GM18951 (cell line): Measurements from ENCODE around the gene VPS37C.

Experiments used
- POLR2A ChIP-seq: IDR thresholded peaks from 4 replicates; pipeline ENCODE4 v1.6.1; 2011; ENCODE audit warnings: mild to moderate bottlenecking; ENCODE audit not compliant: insufficient read length, insufficient read depth; ENCODE audit errors: extremely low read depth
- in situ Hi-C: fragments of 300-500 bp; cut with MboI; formaldehyde crosslinking; loops from one replicate; pipeline ENCODE4 v1.12.0; 2022; ENCODE audit warnings: low sequenced_read_pairs, mixed read lengths, inconsistent platforms; ENCODE audit not compliant: unreplicated experiment

The VPS37C gene

DNA sequence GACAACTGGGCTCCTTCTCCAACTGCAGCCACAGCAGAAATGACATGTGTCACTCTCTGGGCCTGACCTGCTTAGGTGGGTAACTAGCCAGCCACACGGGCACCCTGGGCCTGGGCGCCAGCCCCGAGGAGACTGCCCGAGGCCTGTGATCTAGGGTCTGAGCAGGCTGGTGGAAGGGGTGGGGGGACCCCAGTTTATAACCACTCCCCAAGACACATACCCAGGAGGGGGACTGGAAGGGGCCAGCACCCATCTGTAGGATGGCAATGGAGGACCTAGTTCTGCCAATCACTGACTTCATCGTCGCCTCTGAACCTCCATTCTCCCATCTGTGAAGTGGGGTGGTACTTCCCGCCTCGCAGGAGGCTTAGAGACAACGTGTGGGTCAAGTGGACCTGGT lies 42.8 kb downstream of the VPS37C start:
- no peak for TF ChIP-seq POLR2A
- in situ Hi-C loops, result no loop called here

DNA sequence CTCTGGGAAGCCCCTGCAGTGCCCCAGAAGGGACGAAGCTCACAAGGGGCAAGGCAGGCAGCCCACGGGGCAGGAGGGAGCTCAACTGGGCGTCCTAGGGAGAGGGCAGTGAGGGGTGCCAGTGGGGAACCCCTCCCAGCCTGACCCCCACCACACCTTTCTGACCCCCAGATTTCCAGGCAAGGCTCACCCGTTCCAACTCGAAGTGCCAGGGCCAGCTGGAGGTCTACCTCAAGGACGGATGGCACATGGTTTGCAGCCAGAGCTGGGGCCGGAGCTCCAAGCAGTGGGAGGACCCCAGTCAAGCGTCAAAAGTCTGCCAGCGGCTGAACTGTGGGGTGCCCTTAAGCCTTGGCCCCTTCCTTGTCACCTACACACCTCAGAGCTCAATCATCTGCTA lies 43.2 kb downstream of the VPS37C start:
- in situ Hi-C loops, result no loop called here
- no peak for TF ChIP-seq POLR2A

DNA sequence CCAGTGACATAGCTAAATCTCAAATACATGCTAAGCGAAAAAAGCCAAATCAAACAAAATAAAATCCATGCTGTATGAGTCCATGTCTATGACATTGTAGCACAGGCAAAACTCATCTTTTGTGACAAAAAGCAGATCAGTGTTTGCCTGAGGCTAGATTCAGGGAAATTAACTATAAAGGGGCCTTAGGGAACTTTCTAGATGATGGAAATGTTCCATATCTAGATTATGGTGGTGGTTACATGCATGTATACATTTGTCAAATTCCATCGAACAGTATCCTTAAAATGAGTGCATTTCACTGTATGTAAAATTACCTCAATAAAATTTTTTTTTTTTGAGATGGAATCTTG lies 44.1 kb downstream of the VPS37C start:
- in situ Hi-C loops, result no loop called here
- TF ChIP-seq POLR2A, result no peak

DNA sequence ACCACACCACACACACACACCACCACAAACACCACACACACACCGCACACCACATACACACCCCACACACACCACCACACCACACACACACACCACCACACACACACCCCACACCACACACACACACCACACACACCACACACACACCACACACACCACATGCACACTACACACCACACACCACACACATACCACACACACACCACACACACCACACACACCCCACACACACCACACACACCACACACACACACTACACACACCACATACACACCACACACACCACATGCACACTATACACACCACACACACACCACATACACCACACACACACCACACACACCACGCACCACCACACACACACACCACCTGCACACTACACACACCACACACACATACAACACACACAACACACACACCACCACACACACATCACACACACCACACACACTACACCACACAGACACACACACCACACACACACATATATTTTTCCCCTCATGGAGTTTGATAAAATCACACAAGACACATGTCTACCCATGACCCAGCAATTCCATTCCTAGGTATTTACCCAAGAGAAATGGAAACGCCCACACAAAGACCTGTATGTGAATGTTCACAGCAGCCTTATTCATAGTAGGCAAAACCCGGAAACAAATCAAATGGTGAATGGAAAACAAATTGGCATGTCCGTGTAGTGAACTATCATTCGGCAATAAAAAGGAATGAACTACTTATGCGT lies 44.6 kb downstream of the VPS37C start:
- in situ Hi-C loops, result no loop called here
- TF ChIP-seq POLR2A, result no peak

DNA sequence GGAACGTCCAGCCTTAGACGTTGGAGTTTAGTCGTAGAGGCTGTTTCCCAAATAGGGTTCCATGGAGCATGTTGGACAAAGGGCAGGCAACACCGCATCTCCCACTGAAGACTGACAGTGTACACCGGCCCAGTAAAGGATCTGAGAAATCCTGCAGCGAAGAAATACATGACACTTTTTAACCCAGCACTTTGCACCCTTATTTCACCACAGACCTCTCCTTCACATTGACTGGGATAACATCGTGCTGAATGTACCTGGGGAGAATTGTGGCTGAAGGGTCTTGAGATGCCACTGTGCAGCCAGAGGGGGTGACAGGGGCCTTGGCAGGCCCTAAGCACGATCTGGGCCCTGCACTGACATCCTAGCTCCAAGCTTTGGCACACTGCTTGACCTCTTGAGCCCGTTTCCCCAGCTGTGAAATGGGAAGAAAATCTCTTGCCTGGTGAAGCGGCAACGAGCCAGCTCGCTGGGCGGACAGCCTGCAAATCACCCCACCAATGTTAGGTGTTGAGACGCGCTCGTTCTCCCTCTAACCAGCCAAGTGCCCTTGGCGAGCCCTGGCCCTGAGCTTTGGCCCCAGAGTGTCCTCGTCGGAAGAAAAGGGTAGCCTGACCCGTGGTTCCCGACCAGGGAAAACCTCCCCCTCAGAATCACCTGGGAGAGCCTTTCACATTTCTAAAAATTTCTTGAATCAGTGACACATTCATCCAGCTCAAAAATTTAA lies 45.6 kb downstream of the VPS37C start:
- TF ChIP-seq POLR2A, result no peak
- in situ Hi-C loops, result no loop called here

DNA sequence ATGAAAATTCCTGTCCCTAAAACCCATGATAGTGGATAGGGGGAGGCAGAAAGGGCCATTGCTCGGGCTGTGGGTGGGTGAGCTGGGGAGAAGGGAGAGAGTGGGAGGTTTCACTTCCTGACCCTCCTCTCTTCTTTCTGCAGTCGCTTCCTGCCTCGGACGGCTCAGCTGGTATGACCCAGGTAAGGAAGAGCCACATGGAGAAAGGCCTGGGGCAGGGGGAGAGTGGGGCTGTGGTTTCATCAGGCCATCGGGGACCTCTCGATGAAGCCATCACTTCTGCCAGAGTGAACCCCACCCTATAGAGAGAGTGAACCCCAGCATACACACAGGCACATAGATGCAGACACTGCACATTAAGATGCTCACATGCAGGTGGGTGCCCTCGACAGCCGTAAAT lies 46.3 kb downstream of the VPS37C start:
- in situ Hi-C loops, result no loop called here
- TF ChIP-seq POLR2A, result no peak

DNA sequence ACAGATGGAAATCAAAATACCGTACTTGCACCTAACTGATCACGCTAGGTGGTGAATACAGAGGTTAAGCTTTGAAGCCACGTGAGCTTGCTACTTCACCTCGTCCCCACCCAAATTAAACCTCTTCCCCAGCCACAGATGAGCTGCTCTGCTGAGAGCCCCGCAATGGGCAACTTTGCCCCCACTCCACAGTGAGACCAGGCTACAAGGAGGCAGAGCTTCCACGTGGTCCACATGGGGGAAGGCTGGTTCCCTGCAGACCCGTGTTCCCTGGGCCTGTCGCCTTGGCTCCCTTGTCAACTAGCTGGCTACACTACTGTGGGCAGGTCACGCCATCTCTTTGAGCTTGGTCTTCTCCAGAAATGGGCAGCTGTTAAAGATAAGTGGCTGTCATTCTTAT lies 48.0 kb downstream of the VPS37C start:
- in situ Hi-C loops, result no loop called here
- TF ChIP-seq POLR2A, result no peak

DNA sequence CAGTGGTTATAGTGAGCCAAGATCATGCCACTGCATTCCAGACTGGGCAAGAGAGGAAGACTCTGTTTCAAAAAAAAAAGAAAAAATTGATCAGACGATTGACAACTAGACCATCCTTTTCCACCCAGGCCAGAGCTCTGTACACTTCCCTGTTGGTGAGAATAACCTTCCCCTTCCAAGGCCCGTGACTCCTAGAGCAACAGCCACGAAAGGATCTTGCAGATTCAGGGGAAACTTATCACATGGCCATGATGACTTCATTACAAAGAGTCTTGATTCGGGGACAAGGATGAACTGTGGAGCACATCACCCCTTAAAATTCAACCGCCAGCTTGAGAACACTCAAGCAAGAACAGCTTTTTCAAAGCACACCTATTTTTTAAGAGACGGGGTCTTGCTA lies 48.7 kb downstream of the VPS37C start:
- in situ Hi-C loops, result no loop called here
- no peak for TF ChIP-seq POLR2A

DNA sequence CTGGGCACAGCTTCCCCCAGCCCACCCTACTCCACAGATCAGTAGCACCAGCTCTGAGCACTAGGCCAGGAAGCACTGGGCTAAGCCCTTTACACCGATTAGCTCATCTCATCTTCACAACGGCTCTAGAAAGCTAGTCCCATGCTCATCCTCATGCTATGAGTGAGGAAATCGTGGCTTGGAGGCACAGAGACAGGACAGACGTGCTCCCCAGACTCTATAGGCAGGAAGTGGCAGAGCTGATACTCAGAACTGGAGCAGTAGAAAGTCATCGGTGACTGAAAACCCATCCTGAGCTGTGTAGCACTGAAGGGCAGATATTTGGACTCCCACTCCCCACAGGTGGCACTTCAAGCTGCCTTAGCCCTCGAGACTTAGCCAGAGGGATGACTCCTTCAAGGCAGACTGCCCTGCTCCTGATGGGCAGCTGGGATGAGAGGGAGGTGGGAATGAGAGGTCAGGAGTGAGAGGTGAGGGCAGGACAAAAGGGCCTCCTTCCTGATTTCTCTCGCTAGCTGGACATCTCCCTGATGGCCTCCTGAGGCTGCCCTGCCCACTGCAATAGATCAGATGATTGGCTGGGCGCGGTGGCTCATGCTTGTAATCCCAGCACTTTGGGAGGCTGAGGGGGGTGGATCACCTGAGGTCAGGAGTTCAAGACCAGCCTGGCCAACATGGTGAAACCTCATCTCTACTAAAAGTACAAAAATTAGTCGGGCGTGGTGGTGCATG lies 49.3 kb downstream of the VPS37C start:
- in situ Hi-C loops, result no loop called here
- TF ChIP-seq POLR2A, result no peak

DNA sequence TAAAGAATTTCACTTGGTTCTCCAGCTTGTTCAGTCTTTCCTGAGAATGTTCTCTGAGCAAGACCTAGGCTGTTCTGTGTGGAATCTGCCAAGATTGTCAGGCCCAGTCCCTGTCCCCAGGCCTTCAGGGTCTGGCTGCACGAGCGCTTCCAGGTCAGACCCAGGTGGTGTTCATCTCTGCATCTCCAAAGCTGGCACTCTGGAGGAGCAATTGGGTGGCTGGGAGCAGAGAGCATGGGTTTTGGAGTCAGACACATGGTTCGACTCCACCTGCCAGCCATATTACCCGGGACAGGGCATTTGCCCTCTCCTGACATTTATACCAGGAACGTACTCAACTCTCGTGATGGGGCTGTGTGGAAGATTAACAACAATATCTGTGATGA lies 50.2 kb downstream of the VPS37C start:
- no peak for TF ChIP-seq POLR2A
- in situ Hi-C loops, result no loop called here

DNA sequence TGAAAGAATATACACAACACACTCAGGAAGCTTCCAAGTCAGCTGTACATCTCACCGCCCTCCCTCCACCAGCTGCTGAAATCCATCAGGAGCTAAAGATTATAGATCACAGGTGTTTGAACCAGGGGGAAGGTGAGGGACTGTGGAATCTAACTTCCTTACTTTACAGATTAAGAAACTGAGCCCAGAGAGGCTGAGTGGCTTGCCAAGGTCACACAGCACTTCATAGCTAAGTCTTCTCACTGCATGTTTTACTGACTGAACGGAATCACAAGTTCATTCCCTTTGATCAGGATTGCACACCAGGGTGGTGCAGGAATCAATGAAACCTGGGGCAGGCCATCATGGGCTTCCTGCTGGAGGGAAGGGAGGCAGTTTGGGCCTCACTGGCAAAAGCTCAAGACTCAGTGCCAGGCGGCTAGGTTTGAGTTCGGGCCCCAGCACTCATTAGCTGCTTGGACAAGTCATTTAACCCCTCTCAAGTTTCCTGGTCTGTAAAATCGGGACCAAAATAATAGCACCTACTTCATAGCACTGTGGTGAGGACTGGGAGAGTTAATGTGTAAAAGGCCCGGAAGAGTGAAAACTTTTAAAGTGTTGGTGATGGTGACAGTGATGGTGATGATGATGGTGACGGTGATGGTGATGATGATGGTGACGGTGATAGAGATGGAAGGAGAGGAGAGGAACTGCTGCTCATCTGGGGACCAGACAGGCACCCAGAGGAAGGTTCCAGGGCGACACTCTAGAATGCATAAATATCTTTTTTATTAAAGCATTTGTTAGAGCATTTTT lies 50.8 kb downstream of the VPS37C start:
- in situ Hi-C loops, result no loop called here
- TF ChIP-seq POLR2A, result no peak

DNA sequence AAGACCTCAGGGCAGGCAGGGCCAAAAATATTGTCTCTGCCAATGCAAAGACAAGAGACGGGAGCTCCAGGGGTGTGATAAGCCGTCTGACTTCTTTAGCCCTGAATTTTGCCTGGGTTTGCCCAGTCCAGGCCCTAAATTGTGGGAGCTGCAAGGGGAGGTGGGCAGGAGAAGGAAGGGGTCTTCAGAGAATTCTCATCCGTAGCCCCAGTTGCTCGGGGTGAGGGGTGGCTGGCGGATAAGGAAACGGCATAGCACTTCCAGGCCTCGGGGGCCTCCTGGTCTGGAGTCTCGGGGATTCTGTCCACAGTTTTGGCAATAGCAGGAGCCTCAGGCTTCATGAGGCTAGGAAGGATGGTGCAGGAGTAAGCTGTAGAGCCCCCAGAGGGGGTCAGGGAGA lies 51.6 kb downstream of the VPS37C start:
- in situ Hi-C loops, result no loop called here
- no peak for TF ChIP-seq POLR2A
